Dendritic cell treated with granulocyte-macrophage colony-stimulating factor and Interleukin-4, amounts not matched to agents 40 ng/mL and 50 ng/mL, for 4 days (primary cell): Measurements from ENCODE around the gene ARID5B.
A peak's percentile ranks its signal among the peaks of the same experiment; 100 is the strongest.

ENCODE experiments used
- H3K27ac Mint-ChIP-seq: one replicate; pipeline ENCODE4 v1.8.0; 2022; ENCODE audit warnings: mild to moderate bottlenecking, mixed read lengths
- H3K27me3 Mint-ChIP-seq: one replicate; pipeline ENCODE4 v1.8.0; 2022; ENCODE audit warnings: mild to moderate bottlenecking, mixed read lengths
- H3K36me3 Mint-ChIP-seq: one replicate; pipeline ENCODE4 v1.8.0; 2022; ENCODE audit warnings: low read depth, mixed read lengths
- H3K4me1 Mint-ChIP-seq: one replicate; pipeline ENCODE4 v1.8.0; 2022; ENCODE audit warnings: low read depth, mixed read lengths
- H3K4me3 Mint-ChIP-seq: one replicate; pipeline ENCODE4 v1.8.0; 2022; ENCODE audit warnings: mild to moderate bottlenecking, moderate library complexity, mixed read lengths
- H3K9me3 Mint-ChIP-seq: one replicate; pipeline ENCODE4 v1.8.0; 2022; ENCODE audit warnings: mixed read lengths
- intact Hi-C: fragments of 100-400 bp; cut with micrococcal nuclease; formaldehyde crosslinking; loops from one replicate; pipeline ENCODE4 v1.15.0; 2022

ARID5B gene

GRCh38 chr10:61894133-61894532 lies 7.4 kb upstream of the ARID5B start:
- Mint-ChIP-seq H3K27ac (no peak overlapping the region), H3K9me3 (no peaks in the 10 kb centered on the region)
- intact Hi-C loops, result no loop called here

DNA sequence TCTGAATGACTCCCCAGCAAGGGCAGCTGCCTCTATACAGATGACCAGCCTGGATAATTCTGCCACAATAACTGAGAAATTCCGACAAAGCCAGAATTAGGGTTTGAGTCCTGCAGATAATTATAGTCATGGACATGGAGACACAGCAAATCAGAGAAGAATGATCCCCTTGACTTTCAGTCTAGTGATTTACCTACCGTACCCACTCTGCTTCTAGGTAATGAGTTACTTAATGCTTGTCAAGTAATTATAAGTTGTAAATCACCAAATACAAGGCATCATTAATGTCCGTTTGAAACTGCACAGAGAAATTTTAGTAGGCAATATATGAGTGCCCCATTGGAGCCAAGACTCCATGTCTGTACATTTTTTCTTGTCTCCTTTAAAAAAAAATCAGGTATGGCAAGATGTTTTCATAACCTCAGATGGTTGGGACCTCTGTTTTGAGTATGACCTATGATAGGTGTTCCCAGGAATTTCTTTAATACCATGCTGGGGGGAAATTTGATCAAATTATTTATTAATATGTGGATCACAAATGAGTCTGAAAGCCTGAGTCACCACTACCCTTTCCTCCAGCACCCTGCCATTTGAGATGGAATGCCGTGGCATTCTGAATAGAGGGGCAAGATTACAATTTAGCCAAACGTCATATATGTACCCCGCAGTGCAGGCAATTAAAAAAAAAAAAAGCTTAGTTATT lies 5.5 kb upstream of the ARID5B start:
- Mint-ChIP-seq H3K27me3 (no peaks in the 10 kb centered on the region), H3K9me3 (no peaks in the 10 kb centered on the region), H3K4me1 (peaks cover 29% of the 10 kb centered on the region), H3K36me3 (peaks cover under 1% of the 10 kb centered on the region), H3K27ac (no peak overlapping the region), H3K4me3 (no peak overlapping the region)
- intact Hi-C loops, result loop anchor here (2.0 to 5.0 kb wide), 2 partner anchors 349 to 1234 kb away; no protein-coding TSS in a partner anchor

More at GRCh38 chr10:61894133-61894532, 7.4 kb upstream of the ARID5B start:
- Mint-ChIP-seq H3K4me3 (no peak overlapping the region), H3K4me1 (peaks cover 24% of the 10 kb centered on the region), H3K27me3 (no peaks in the 10 kb centered on the region), H3K36me3 (no peaks in the 10 kb centered on the region)

- no peaks in the 10 kb centered on the region for H3K27me3 Mint-ChIP-seq
- no peaks in the 10 kb centered on the region for H3K9me3 Mint-ChIP-seq
- H3K4me1 Mint-ChIP-seq, result peaks cover 29% of the 10 kb centered on the region
- intact Hi-C loops, result loop anchor here (2.0 to 5.0 kb wide), 2 partner anchors 348 to 1235 kb away; no protein-coding TSS in a partner anchor
- peak overlapping the region; percentile 72 for H3K27ac Mint-ChIP-seq
- H3K36me3 Mint-ChIP-seq, result peaks cover 10% of the 10 kb centered on the region
- peak overlapping the region; percentile 66 for H3K4me3 Mint-ChIP-seq
These were observed 4.4 kb upstream of the ARID5B start for GRCh38 chr10:61896854-61897661.

DNA sequence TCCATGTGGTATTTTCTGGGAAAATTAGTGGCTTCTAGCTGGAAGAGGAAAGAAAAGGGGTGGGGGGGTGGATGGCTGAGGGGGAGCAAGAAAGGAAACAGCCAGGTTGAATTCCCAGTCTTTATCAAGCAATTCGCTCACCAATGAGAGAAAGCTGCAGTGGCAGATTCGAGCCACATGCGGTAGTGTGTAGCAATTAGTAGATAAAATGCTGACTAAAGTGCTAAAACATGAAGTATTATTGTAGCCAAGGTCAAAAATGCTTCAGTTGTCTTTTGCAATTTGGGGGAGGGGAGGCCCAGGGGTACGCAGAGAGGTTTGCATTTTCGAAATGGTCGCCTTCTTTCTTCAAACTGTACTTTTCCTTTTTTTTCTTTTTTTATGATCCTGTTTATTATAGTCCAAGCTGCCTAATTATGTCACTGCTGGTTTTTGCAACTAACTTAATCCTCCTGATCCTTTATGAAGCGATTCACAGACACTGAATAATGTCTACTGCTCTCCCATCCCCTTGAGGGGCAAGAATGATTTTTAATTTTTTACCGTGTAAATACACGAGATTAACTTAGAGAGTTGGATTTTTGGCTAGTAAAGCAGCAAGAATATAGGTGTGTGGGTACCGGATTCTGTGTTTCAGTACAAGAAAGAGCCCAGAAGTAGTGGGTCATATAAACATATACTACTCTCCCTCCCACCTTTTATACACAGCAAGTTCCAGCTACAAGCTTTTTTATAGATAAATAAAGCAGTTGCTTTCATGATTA lies 3.6 kb upstream of the ARID5B start:
- Mint-ChIP-seq H3K4me3 (peak overlapping the region; percentile 66), H3K27ac (peak overlapping the region; percentile 72), H3K36me3 (peaks cover 18% of the 10 kb centered on the region), H3K4me1 (peaks cover 36% of the 10 kb centered on the region), H3K9me3 (no peaks in the 10 kb centered on the region), H3K27me3 (no peaks in the 10 kb centered on the region)
- intact Hi-C loops, result loop anchor here (2.0 to 5.0 kb wide), 2 partner anchors 347 to 1236 kb away; no protein-coding TSS in a partner anchor

- Mint-ChIP-seq H3K36me3 (peaks cover 24% of the 10 kb centered on the region), H3K4me1 (peaks cover 36% of the 10 kb centered on the region), H3K27me3 (no peaks in the 10 kb centered on the region), H3K4me3 (no peak overlapping the region), H3K27ac (no peak overlapping the region), H3K9me3 (no peaks in the 10 kb centered on the region)
- intact Hi-C loops, result loop anchor here (5.0 kb wide), 1 partner anchor 1236 kb away; no protein-coding TSS in a partner anchor
These were observed 3.1 kb upstream of the ARID5B start for GRCh38 chr10:61898435-61898778.

- H3K27ac Mint-ChIP-seq, result peak overlapping the region; percentile 97
- intact Hi-C loops, result loop anchor here (5.0 kb wide), 1 partner anchor 1237 kb away; no protein-coding TSS in a partner anchor
- no peaks in the 10 kb centered on the region for H3K27me3 Mint-ChIP-seq
- no peaks in the 10 kb centered on the region for H3K9me3 Mint-ChIP-seq
- peaks cover 39% of the 10 kb centered on the region for H3K4me1 Mint-ChIP-seq
- H3K36me3 Mint-ChIP-seq, result peaks cover 26% of the 10 kb centered on the region
- H3K4me3 Mint-ChIP-seq, result peak overlapping the region; percentile 42
These were observed 2.4 kb upstream of the ARID5B start for GRCh38 chr10:61899069-61899531.

GRCh38 chr10:61899663-61899996 lies 1.9 kb upstream of the ARID5B start:
- Mint-ChIP-seq H3K27ac (peak overlapping the region; percentile 97), H3K4me1 (peaks cover 45% of the 10 kb centered on the region), H3K36me3 (peaks cover 26% of the 10 kb centered on the region), H3K9me3 (no peaks in the 10 kb centered on the region), H3K4me3 (peak overlapping the region; percentile 97), H3K27me3 (no peaks in the 10 kb centered on the region)
- intact Hi-C loops, result loop anchor here (5.0 kb wide), 1 partner anchor 1237 kb away; no protein-coding TSS in a partner anchor

DNA sequence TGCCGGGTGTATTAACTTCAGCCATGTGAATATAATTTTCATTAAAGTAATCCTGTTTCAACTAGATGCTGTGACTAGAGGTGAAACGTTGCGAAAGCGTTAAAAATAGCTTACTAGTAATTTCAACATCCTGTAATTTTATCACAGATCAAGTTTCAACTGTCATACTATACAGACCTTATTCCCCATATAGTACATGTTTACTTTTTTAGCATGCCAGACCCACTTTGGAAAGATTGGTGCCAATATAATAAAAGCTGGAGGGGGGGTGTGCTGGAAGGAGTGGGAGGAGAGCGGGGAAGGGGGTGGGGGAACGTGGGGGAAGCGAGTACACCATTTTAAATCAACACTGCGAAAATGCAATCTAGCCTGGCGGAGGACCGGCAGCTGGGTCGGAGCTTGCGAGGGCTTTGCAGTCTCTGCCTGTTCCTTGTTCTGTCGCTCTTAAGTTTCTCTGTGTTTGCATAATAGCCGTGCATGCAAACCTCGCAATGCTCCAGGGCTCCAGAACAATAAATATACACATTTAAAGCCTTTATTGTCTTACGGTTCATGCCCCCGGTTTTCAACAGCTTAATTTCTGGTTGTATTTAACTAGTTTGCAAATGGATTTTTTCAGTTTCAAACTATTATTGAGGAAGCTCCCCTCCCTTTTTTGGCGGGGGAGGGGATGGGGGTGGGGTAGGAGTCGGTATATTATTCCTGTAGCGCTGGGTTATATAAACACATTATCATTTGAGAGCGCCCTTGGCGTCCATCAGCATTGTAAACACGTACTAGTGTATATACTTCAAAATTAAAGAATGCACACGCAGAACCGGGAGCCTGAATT lies 1.3 kb upstream of the ARID5B start:
- intact Hi-C loops, result loop anchor here (5.0 kb wide), 4 partner anchors 77 to 1238 kb away; no protein-coding TSS in a partner anchor
- H3K4me1 Mint-ChIP-seq, result peaks cover 45% of the 10 kb centered on the region
- peak overlapping the region; percentile 97 for H3K4me3 Mint-ChIP-seq
- peak overlapping the region; percentile 97 for H3K27ac Mint-ChIP-seq
- no peaks in the 10 kb centered on the region for H3K27me3 Mint-ChIP-seq
- H3K9me3 Mint-ChIP-seq, result no peaks in the 10 kb centered on the region
- peaks cover 26% of the 10 kb centered on the region for H3K36me3 Mint-ChIP-seq

DNA sequence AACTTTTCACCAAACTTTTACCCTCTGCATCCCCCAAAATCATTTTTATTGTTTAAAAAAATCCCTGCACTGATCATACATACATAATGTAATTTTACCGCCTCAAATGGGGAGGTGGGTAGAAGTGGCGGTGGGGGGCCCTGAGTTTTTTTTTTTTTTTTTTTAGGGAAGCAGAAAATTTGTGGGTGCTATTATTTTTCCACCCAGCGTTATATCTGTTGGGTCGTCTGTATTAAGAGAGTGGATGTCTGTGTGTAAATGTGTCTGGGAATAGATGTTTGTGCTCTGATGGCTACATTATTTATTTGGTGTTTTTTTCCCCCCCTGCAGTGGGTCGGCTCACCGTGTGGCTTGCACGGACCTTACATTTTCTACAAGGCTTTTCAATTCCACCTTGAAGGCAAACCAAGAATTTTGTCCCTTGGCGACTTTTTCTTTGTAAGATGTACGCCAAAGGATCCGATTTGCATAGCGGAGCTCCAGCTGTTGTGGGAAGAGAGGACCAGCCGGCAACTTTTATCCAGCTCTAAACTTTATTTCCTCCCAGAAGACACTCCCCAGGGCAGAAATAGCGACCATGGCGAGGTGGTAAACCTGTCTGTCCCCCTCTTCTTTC lies 438 bp downstream of the ARID5B start:
- peak overlapping the region; percentile 97 for H3K4me3 Mint-ChIP-seq
- H3K27me3 Mint-ChIP-seq, result no peaks in the 10 kb centered on the region
- peaks cover 26% of the 10 kb centered on the region for H3K36me3 Mint-ChIP-seq
- H3K4me1 Mint-ChIP-seq, result peaks cover 41% of the 10 kb centered on the region
- intact Hi-C loops, result loop anchor here (1.0 to 5.0 kb wide), 4 partner anchors 39 to 135 kb away; no protein-coding TSS in a partner anchor
- H3K9me3 Mint-ChIP-seq, result no peaks in the 10 kb centered on the region
- H3K27ac Mint-ChIP-seq, result peak overlapping the region; percentile 97

DNA sequence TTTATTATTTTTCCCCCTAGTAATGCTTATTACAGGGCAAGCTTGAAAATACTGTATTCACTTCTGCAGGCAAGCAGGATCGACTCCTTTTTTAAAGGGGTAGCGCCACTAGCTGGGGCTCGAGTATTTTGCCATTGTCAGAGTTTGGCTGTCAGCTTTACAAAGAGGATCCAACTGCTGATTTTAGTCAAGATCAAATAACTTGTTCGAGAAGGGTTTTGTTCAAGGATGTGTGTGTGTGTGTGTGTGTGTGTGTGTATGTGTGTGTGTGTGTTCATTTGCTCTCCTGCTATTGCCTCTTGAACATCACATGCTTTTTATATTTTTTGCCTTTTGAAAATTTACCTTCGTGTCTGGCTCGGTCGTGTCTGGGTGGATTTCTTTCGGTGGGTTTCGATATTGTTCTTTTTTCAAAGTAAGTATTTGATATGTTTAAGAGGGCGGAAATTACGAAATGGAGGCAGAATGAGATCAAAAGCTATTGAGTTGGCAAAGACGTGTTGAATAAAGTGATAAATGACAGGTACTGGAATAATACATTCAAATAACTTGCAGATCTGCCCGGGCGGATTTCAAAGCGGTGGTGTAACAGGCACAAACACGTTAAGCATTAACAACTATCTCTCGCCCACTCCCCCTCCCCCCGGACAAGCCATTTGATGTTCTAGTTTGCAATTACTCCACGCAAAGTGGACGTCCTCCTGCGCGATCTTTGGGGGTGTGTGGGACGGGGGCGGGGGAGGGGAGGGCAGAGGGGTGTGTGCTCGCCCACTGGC lies 1.1 kb downstream of the ARID5B start:
- Mint-ChIP-seq H3K27ac (peak overlapping the region; percentile 97), H3K4me1 (peaks cover 34% of the 10 kb centered on the region), H3K27me3 (no peaks in the 10 kb centered on the region), H3K36me3 (peaks cover 26% of the 10 kb centered on the region), H3K9me3 (no peaks in the 10 kb centered on the region), H3K4me3 (peak overlapping the region; percentile 97)
- intact Hi-C loops, result loop anchor here (1.0 to 5.0 kb wide), 4 partner anchors 39 to 135 kb away; no protein-coding TSS in a partner anchor

GRCh38 chr10:61903221-61903927 lies 1.9 kb downstream of the ARID5B start:
- Mint-ChIP-seq H3K36me3 (peaks cover 26% of the 10 kb centered on the region), H3K4me3 (peak overlapping the region; percentile 97), H3K9me3 (no peaks in the 10 kb centered on the region), H3K4me1 (peaks cover 29% of the 10 kb centered on the region), H3K27me3 (no peaks in the 10 kb centered on the region), H3K27ac (peak overlapping the region; percentile 97)
- intact Hi-C loops, result loop anchor here (5.0 kb wide), 3 partner anchors 74 to 134 kb away; no protein-coding TSS in a partner anchor
